H9 (cell line): Measurements from ENCODE around the gene WDR48. TPM values are rescaled to one million over a fixed set of nuclear protein-coding genes. Genes with fewer than 3 reads are reported as not detected.

Experiments used
- DNase-seq: peaks from one replicate; pipeline ENCODE4 v3.0.0-alpha.2; 2017
- H2AFZ ChIP-seq: one replicate; pipeline ENCODE4 v1.6.1; 2013; ENCODE audit warnings: mild to moderate bottlenecking, low read length, control low read depth, moderate library complexity
- H2AK5ac ChIP-seq: 2 replicates; pipeline ENCODE4 v1.6.1; 2013; ENCODE audit warnings: low read length, control low read depth, mixed read lengths; ENCODE audit not compliant: insufficient read length
- H2BK120ac ChIP-seq: one replicate; pipeline ENCODE4 v1.6.1; 2013; ENCODE audit warnings: low read depth, mild to moderate bottlenecking, low read length, control low read depth, inconsistent platforms; ENCODE audit not compliant: poor library complexity, severe bottlenecking
- H2BK12ac ChIP-seq: 2 replicates; pipeline ENCODE4 v1.6.1; 2013; ENCODE audit warnings: low read length, control low read depth, mixed read lengths, low read depth; ENCODE audit not compliant: insufficient read length
- H2BK15ac ChIP-seq: 2 replicates; pipeline ENCODE4 v1.6.1; 2013; ENCODE audit warnings: low read depth, low read length, control low read depth
- H2BK20ac ChIP-seq: one replicate; pipeline ENCODE4 v1.6.1; 2013; ENCODE audit warnings: low read depth, mild to moderate bottlenecking, low read length, control low read depth, inconsistent platforms; ENCODE audit not compliant: poor library complexity, severe bottlenecking
- H2BK5ac ChIP-seq: 2 replicates; pipeline ENCODE4 v1.6.1; 2013; ENCODE audit warnings: low read length, control low read depth, mixed read lengths; ENCODE audit not compliant: insufficient read length
- H3K14ac ChIP-seq: 2 replicates; pipeline ENCODE4 v1.6.1; 2013; ENCODE audit warnings: low read length, control low read depth; ENCODE audit not compliant: insufficient read depth
- H3K18ac ChIP-seq: 2 replicates; pipeline ENCODE4 v1.6.1; 2013; ENCODE audit warnings: low read depth, mild to moderate bottlenecking, mixed read lengths, low read length, control low read depth; ENCODE audit not compliant: insufficient read length
- H3K23ac ChIP-seq: 2 replicates; pipeline ENCODE4 v1.6.1; 2013; ENCODE audit warnings: low read length, control low read depth, mixed read lengths, low read depth; ENCODE audit not compliant: insufficient read length
- H3K23me2 ChIP-seq: 2 replicates; pipeline ENCODE4 v1.6.1; 2013; ENCODE audit warnings: low read depth, mild to moderate bottlenecking, mixed read lengths, low read length, control low read depth; ENCODE audit not compliant: insufficient read length, poor library complexity, severe bottlenecking
- H3K27ac ChIP-seq: 2 replicates; pipeline ENCODE4 v1.5.1; 2013; ENCODE audit warnings: low read length, control low read depth, mixed read lengths, low read depth; ENCODE audit not compliant: insufficient read length
- H3K27me3 ChIP-seq: 2 replicates; pipeline ENCODE4 v1.6.1; 2013; ENCODE audit warnings: low read length, control low read depth, inconsistent platforms; ENCODE audit not compliant: insufficient read depth
- H3K4ac ChIP-seq: 2 replicates; pipeline ENCODE4 v1.6.1; 2013; ENCODE audit warnings: low read depth, mild to moderate bottlenecking, control low read depth, inconsistent platforms, low read length, moderate library complexity
- H3K4me1 ChIP-seq: 2 replicates; pipeline ENCODE4 v1.6.1; 2013; ENCODE audit warnings: low read length, control low read depth, inconsistent platforms; ENCODE audit not compliant: insufficient read depth
- H3K4me2 ChIP-seq: 2 replicates; pipeline ENCODE4 v1.6.1; 2013; ENCODE audit warnings: low read length, control low read depth, mixed read lengths; ENCODE audit not compliant: insufficient read length, insufficient read depth
- H3K56ac ChIP-seq: 2 replicates; pipeline ENCODE4 v1.6.1; 2013; ENCODE audit warnings: low read depth, mild to moderate bottlenecking, mixed read lengths, low read length, control low read depth; ENCODE audit not compliant: insufficient read length
- H3K79me1 ChIP-seq: 2 replicates; pipeline ENCODE4 v1.6.1; 2013; ENCODE audit warnings: low read depth, mild to moderate bottlenecking, moderate library complexity, low read length, control low read depth, inconsistent platforms; ENCODE audit not compliant: insufficient read depth, poor library complexity, severe bottlenecking
- H3K79me2 ChIP-seq: 2 replicates; pipeline ENCODE4 v1.6.1; 2013; ENCODE audit warnings: low read length, control low read depth, inconsistent platforms; ENCODE audit not compliant: insufficient read depth
- H3K9ac ChIP-seq: 2 replicates; pipeline ENCODE4 v1.6.1; 2013; ENCODE audit warnings: low read length, control low read depth, mixed read lengths; ENCODE audit not compliant: insufficient read length; ENCODE audit errors: extremely low read depth
- H3K9me3 ChIP-seq: one replicate; pipeline ENCODE4 v1.6.1; 2013; ENCODE audit warnings: low read depth, low read length, inconsistent platforms; ENCODE audit not compliant: control insufficient read depth
- H3T11ph ChIP-seq: one replicate; pipeline ENCODE4 v1.6.1; 2013; ENCODE audit warnings: mild to moderate bottlenecking, low read length, control low read depth, inconsistent platforms
- H4K20me1 ChIP-seq: one replicate; pipeline ENCODE4 v1.6.1; 2013; ENCODE audit not compliant: control insufficient read depth, insufficient read length, insufficient read depth
- H4K5ac ChIP-seq: 2 replicates; pipeline ENCODE4 v1.6.1; 2013; ENCODE audit warnings: low read depth, mild to moderate bottlenecking, mixed read lengths, low read length, control low read depth; ENCODE audit not compliant: insufficient read length
- H4K8ac ChIP-seq: replicated peaks from 2 replicates; pipeline ENCODE4 v1.6.1; 2013; ENCODE audit warnings: low read length, control low read depth, mixed read lengths, low read depth; ENCODE audit not compliant: insufficient read length
- H4K91ac ChIP-seq: 2 replicates; pipeline ENCODE4 v1.6.1; 2013; ENCODE audit warnings: low read depth, mild to moderate bottlenecking, moderate library complexity, mixed read lengths, low read length, control low read depth; ENCODE audit not compliant: insufficient read length
- H3K27ac Mint-ChIP-seq, 3 experiments: 2 replicates in 2 of 3; 3 replicates in 1 of 3; pipeline ENCODE4 v1.8.0; 2020 to 2021; ENCODE audit warnings: mixed read lengths in 3 of 3, mild to moderate bottlenecking in 1 of 3, moderate library complexity in 1 of 3
- H3K27me3 Mint-ChIP-seq: 2 replicates; pipeline ENCODE4 v1.8.0; 2021; ENCODE audit warnings: low read depth, mild to moderate bottlenecking, moderate library complexity, mixed read lengths
- H3K36me3 Mint-ChIP-seq, 3 experiments: 2 replicates in 2 of 3; 3 replicates in 1 of 3; pipeline ENCODE4 v1.8.0; 2020 to 2021; ENCODE audit warnings: low read depth in 3 of 3, mixed read lengths in 3 of 3; ENCODE audit not compliant: insufficient read depth in 1 of 3
- H3K4me1 Mint-ChIP-seq, 2 experiments: 2 replicates each; pipeline ENCODE4 v1.8.0; 2020; ENCODE audit warnings: mixed read lengths in 2 of 2
- H3K4me3 Mint-ChIP-seq, 2 experiments: 2 replicates in 1 of 2; 3 replicates in 1 of 2; pipeline ENCODE4 v1.8.0; 2020 to 2021; ENCODE audit warnings: mild to moderate bottlenecking in 2 of 2, mixed read lengths in 2 of 2, moderate library complexity in 1 of 2
- H3K9me3 Mint-ChIP-seq, 2 experiments: 2 replicates in 1 of 2; 3 replicates in 1 of 2; pipeline ENCODE4 v1.8.0; 2020; ENCODE audit warnings: mild to moderate bottlenecking in 2 of 2, mixed read lengths in 2 of 2, moderate library complexity in 1 of 2
- WGBS: extraction: QIAGEN DNeasy Blood & Tissue Kit; methylation state at CpG from one replicate; pipeline ENCODE4 v1.1.7; 2013; ENCODE audit warnings: missing lambda C conversion rate, low lambda C conversion rate, mixed read lengths; ENCODE audit not compliant: insufficient read length; ENCODE audit errors: extremely low coverage; 5-methylcytosine and 5-hydroxymethylcytosine counted together
- total RNA-seq: library from RNA; stranded (reverse); gene quantifications from 2 replicates; pipeline ENCODE4 v1.2.1, GENCODE V29; 2021
- TF ChIP-seq, protein P1 (sequence below): fragments of 200-600 bp; sonication (generic); conservative IDR thresholded peaks from 3 replicates; pipeline ENCODE4 v1.8.0; 2021; ENCODE audit warnings: antibody characterized with exemption, mild to moderate bottlenecking

The WDR48 gene
- total RNA-seq, 1 experiment from 2014 or later: 52.7 TPM

GRCh38 chr3:39107388-39108199 is 55.8 kb downstream of the WDR48 start, which contains the start of the genes GORASP1 and TTC21A:
Gene GORASP1, minus strand, starts transcription at chr3:39107627. Its CDS starts 86 bp downstream, at chr3:39107541.
Gene TTC21A, plus strand, starts transcription at chr3:39107680. Its CDS starts 158 bp downstream, at chr3:39107838.
- peak within 1 kb of the TSS in 2 of 3 experiments; percentile 35 to 94; a peak in 3 of 7 replicates for H3K27ac Mint-ChIP-seq
- Histone ChIP-seq H3K18ac (peak within 1 kb of the TSS; percentile 56), H3K27me3 (0 out of 2 replicates have a peak, but pooled peaks cover 4% of the 10 kb centered on the region), H3K79me2 (no peaks in the 10 kb centered on the region; the same call in 1 of the 2 replicates), H3K4ac (no peak within 1 kb of the TSS), H3K56ac (no peak within 1 kb of the TSS), H3K23ac (no peak within 1 kb of the TSS), H3K14ac (peak within 1 kb of the TSS; percentile 82), H2AK5ac (no peak within 1 kb of the TSS), H2BK5ac (no peak within 1 kb of the TSS), H3K9me3 (no peaks in the 10 kb centered on the region), H3K9ac (peak within 1 kb of the TSS; percentile 11), H2AFZ (no peak within 1 kb of the TSS), H2BK12ac (no peak within 1 kb of the TSS), H3K23me2 (peaks cover 15% of the 10 kb centered on the region), H4K20me1 (no peaks in the 10 kb centered on the region), H3K27ac (no peak within 1 kb of the TSS), H3T11ph (no peak within 1 kb of the TSS), H3K4me2 (peak within 1 kb of the TSS; percentile 78), H4K5ac (no peak within 1 kb of the TSS), H4K91ac (no peak within 1 kb of the TSS), H3K4me1 (no peaks in the 10 kb centered on the region), H4K8ac (no peak within 1 kb of the TSS), H2BK15ac (no peak within 1 kb of the TSS), H2BK20ac (no peak within 1 kb of the TSS), H2BK120ac (no peak within 1 kb of the TSS), H3K79me1 (no peaks in the 10 kb centered on the region)
- DNase-seq: peak; percentile 85
- peaks cover 24% of the 10 kb centered on the region for H3K27me3 Mint-ChIP-seq
- no CpG with 5 or more reads among the region's 74 CpGs for WGBS
- H3K4me1 Mint-ChIP-seq: peaks cover 20 to 21% of the 10 kb centered on the region in 2 experiments
- TF ChIP-seq, protein P1, sequence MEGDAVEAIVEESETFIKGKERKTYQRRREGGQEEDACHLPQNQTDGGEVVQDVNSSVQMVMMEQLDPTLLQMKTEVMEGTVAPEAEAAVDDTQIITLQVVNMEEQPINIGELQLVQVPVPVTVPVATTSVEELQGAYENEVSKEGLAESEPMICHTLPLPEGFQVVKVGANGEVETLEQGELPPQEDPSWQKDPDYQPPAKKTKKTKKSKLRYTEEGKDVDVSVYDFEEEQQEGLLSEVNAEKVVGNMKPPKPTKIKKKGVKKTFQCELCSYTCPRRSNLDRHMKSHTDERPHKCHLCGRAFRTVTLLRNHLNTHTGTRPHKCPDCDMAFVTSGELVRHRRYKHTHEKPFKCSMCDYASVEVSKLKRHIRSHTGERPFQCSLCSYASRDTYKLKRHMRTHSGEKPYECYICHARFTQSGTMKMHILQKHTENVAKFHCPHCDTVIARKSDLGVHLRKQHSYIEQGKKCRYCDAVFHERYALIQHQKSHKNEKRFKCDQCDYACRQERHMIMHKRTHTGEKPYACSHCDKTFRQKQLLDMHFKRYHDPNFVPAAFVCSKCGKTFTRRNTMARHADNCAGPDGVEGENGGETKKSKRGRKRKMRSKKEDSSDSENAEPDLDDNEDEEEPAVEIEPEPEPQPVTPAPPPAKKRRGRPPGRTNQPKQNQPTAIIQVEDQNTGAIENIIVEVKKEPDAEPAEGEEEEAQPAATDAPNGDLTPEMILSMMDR: no peak
- H3K4me3 Mint-ChIP-seq: peak within 1 kb of the TSS; percentile 94 to 95
- no peaks in the 10 kb centered on the region; a peak in 1 of 7 replicates for H3K36me3 Mint-ChIP-seq
- H3K9me3 Mint-ChIP-seq: no peaks in the 10 kb centered on the region
